ENCODE data around the gene PPP5C.
"Not testable (repeated sequence)": the region's sequence is repeated elsewhere in the genome, so short reads cannot be mapped to it uniquely, and the experiment has no call there.

Gene PPP5C

GRCh38 chr19:46367426-46367825, 20.5 kb downstream of the PPP5C start:
- DNase-seq = no peak

DNA sequence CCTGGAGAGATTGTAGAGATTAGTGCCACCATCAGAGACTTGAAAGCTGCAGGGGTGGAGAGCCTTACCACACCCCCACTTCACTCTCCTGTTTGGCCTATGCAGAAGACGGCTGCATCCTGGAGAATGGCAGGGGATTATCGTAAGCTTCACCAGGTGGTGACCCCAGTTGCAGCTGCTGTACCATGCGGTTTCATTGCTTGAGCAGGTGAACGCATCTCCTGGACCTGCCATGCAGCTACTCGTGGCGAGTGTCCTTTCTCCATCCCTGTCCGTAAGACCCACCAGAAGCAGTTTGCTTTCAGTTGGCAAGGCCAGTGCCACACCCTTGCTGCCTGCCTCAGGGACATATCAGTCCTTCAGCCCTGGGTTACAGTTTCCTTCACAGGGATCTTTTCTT, 21.2 kb downstream of the PPP5C start:
- no peak for DNase-seq

DNA sequence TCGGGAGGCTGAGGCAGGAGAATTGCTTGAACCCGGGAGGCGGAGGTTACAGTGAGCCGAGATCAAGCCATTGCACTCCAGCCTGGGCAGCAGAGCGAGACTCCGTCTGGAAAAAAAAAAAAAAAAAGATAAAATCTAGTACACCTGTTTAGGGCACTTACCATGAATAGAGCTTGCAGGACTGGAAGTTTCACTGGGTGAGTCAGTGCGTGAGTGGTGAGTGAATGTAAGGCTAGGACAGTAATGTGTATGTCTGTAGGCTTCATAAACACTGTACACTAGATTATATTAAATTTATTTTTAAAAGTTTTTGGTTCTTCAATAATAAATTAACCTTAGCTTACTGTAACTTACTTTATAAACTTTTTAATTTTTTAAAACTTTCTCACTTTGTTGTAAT, 22.9 kb downstream of the PPP5C start:
- DNase-seq = no peak

DNA sequence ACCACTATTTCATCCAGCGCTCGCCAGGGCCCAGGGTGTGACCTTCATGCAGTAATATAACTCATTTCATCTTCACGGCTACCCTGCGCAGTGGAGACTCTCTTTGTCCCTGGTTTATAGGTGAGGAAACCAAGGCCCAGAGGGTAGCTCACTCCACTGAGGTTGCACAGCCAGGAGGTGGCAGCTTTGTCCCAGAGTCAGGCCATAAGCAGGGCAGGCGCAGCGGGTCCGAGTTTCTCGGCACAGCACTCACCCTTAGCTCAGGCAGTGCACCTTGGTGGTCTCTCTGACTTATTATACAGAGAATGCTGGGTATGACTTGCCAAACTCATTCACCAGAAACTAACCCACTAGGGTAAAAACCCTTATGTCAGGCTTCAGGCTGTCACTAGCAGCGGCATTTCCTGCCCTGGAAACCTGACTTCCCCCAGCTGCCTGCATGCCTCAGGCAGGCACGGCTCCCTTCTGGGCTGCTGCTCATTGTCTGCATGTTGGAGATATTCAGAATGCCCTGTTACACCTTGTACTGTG, 24.5 kb downstream of the PPP5C start:
- no peak for DNase-seq

GRCh38 chr19:46372901-46373490, 26.1 kb downstream of the PPP5C start:
- no peak for DNase-seq

DNA sequence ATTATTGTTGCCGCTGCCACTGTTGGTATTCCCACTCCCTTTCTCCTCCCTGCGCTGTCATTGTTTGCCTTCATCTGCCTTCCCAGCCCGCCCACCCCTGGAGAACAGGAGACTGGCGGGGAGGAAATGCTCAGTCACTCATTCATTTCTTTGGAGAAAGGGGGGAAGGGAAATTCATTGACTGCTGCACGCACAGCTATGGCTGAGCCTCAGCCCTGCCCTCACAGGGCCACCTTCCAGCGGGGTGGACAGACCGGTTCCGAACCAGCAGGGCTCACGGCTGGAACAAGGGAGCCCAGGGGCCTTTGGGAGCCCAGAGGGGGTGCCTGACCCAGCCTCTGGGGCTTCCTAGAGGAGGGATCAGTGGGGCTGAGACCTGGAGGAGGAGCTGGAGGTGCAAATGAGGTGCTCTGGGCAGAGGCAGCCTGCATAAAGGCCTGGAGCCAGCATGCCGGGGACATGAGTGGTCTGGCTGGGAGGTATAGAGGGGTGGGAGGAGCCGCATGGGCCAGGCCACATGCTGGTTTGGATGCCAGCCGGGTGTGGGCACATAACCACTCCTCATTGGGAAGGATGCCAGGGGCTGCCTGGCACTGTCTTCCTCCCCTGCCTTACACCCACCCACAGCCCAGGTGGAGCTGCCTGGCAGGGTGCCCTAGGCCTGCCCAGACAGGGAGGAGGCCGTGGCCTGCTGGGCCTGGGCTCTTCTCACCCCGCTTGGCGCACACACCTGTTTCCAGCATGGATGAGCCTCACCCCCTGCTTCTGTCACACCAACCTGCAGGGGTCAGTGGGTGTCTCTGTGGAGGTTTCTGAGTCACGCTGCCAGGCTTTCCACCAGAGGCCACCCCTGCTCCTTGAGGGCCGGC, 26.8 kb downstream of the PPP5C start:
- DNase-seq = no peak

DNA sequence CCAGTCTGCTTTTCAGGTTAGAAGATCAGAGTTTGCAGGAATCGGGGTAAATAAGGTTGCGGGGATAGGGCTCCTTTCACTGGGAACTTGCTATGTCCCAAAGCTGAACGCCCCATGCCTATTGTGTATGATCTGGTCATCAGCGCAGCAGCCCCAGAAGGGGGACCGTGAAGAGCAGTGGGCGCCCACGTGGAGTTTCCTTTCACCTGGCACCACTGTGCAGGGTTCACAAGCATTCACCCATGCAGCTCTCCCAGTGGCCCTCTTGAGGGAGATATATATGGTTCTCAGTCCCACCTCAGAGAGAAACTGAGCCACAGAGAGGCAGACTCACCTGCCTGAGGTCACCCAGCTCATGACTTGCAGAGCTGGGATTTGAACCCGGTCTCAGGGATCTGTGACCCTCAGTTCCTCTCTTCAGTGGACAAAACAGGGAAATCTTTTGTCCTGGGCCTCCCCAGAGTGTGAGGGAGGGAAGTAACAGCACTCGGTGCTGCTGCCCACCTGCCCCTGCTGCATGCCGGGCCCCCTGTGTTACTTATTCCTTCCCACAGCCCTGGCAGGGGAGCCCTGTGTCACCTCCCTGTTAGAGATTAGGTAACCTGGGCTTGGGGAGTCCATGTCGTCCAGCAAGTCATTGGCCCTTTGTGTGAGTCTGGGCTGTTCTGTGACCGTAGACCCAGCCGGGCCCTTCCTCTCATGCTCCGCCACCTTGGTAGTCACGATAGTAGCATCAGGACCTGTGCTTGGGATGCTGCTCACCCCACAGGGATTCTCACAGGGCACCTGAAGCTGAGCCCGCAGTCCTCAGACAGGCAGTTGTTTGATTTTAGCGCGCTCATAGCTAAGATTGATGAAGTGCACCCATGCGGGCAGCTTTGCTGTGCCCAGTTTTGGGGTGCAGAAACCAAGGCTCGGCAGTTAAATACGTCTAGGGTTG, 27.9 kb downstream of the PPP5C start:
- DNase-seq = no peak

DNA sequence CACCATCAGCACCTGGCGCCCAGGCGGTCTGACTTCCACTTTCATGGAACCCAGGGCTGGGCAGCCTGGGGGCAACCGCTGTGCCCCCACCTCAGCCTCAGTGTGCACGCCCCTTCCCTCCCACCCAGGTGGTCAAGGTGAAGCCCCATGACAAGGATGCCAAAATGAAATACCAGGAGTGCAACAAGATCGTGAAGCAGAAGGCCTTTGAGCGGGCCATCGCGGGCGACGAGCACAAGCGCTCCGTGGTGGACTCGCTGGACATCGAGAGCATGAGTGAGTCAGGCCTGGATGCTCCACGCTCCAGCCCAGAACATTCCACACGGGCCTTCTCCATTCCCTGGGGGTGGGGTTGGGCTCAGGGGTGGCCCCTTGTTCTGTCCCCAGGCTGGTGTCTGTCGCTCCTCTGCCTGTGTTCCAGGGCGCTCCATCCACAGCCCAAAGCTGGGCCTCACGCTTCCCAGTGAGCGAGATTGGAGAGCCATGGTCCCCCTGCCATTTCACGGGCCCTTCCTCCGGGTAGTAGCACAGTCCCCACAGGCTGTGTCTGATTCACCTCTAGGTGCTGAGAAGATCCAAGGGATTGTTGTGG, 28.7 kb downstream of the PPP5C start:
- DNase-seq = not testable (repeated sequence)

DNA sequence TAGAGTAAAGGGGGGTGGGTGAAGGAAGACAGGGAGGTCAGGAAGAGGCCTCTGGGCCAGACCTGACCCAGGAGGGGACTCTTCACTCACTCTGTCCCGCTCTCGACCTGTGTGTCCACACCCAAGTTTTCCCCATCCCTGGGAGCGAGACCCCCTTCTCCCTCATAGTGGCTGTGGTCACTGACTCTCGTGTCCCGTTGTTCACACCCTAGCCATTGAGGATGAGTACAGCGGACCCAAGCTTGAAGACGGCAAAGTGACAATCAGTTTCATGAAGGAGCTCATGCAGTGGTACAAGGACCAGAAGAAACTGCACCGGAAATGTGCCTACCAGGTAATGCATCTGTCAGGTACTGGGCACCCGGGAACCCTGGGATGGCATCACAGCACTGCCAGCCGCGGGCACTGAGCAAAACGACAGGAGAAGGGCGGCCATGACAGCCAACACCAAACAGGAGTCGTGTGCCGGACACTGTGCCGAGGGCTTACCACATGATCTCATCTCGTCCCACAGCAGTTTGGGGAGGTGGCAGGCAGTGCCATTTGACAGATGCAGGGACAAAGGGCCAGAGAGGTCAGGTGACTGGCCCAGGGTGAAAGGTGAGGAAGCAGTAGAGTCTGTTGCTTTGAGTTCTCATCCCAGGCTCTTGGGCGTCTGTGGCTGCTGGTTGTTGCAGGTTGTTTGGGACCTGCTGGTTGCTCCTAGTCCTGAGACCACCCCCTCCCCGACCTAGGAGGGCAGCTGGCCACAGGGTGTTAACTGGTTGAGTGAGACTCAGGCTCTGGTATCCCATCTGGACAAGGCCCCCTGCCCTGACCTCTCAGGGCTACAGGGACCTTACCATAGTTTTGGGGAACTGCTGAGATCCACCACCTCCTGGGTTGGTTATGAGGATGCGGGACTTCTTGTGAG, 29.6 kb downstream of the PPP5C start:
- DNase-seq = no peak

DNA sequence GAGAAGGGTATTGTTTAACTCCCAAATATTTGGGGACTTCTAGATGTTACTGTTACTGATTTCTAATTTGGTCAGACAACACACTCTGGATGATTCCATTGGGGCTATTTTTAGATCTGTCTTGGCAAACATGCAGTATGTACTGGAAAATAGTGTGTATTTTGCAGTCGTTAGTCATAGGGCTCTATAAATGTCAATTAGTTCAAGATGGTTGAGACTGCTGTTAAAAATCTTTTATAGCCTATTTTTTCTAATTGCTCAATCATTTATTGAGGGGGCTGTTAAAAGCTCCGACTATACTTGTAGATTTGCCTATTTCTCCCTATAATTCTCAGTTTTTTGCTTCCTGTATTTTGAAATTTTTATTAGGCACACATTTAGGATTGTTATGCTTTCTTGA, 31.4 kb downstream of the PPP5C start:
- no peak for DNase-seq

- no peak for DNase-seq
Measured at GRCh38 chr19:46380690-46381089, 33.8 kb downstream of the PPP5C start.

GRCh38 chr19:46381346-46381745, 34.5 kb downstream of the PPP5C start:
- no peak for DNase-seq

DNA sequence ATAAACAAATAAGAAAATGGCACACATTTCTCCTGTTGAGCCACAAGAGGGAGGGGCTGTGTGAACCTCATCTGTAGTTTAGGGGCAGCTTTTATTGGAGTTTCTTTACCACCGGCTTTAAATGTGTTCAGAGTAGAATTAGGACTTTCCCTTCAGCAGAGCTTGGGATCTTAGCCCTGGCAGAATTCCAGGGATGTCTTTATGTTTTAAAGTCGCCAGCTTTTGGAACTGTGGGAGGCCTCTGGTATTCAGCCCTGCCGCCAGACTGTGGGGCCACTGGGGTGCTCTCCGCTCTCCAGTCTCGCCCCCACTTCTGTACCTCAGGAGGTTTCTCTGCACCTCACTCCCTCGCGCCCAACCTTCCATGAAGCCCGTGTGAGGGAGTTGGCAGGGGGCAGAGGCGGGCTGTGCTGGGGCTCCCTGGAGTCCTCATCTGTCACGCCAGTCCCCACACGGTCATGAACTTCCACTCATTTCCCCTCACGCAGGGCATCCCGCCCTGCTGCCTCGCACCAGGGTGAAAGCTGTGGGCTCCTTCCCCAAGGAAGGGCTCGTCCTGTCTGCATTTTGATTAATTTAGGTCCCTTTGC, 35.0 kb downstream of the PPP5C start:
- no peak for DNase-seq

DNA sequence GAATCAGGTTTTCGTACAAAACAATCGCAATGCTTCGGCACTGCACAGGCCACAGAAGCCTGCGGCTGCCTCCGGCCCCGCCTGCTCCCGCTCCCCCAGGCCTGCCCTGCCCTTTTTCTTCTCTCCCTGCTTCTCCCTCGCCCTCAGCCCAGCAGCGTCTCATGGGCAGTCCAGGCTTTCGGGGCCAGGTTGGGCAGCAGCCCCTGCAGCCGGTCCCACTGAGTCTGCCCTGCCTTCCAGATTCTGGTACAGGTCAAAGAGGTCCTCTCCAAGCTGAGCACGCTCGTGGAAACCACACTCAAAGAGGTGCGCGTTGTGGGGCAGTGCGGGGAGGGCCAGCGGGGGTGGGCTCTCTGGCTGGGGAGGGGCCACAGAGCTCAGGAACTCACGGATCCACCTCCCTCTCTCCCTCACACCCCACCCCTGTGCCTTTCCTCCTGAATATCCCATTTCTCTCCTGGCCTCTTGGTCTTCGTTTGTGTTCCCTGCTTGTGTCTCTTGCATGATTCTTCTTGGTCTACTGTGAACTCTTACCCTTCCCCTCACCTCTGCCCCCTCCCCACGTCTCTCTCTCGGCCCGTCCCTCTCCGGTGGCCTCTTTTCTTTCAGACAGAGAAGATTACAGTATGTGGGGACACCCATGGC, 36.4 kb downstream of the PPP5C start:
- no peak for DNase-seq

DNA sequence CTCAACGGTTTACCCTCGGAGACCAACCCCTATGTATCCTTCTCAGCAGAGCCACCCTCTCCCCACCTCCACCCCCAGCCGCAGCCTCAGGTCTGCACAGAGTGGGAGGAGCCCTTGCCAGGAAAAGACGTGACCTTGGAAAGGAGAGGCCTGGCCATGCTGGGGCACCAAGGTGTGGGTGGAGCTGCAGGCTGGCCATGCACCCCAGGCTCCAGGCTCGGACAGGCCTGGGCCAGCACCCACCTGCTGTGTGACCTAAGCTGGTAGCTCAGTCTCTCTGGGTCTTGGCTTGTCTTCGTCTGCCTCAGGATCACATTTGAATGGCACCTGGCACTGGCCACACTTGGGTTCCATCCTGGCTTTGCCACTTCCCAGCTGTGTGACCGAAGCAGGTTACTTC, 37.0 kb downstream of the PPP5C start:
- DNase-seq = no peak

GRCh38 chr19:46384396-46384795, 37.5 kb downstream of the PPP5C start:
- no peak for DNase-seq

DNA sequence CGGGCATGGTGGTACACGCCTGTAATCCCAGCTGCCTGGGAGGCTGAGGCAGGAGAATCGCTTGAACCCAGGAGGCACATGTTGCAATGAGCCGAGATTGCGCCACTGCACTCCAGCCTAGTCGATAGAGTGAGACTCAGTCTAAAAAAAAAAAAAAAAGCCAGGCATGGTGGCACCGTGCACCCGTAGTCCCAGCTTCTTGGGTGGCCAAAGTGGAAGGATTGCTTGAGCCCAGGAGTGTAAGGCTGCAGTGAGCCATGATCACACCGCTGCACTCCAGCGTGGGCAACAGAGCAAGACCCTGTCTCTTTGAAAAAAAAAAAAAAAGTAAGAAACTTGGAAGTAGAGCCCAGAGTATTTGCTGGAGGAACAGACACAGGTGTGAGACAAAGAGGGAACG, 38.7 kb downstream of the PPP5C start:
- no peak for DNase-seq

GRCh38 chr19:46386151-46386550, 39.3 kb downstream of the PPP5C start:
- no peak for DNase-seq

DNA sequence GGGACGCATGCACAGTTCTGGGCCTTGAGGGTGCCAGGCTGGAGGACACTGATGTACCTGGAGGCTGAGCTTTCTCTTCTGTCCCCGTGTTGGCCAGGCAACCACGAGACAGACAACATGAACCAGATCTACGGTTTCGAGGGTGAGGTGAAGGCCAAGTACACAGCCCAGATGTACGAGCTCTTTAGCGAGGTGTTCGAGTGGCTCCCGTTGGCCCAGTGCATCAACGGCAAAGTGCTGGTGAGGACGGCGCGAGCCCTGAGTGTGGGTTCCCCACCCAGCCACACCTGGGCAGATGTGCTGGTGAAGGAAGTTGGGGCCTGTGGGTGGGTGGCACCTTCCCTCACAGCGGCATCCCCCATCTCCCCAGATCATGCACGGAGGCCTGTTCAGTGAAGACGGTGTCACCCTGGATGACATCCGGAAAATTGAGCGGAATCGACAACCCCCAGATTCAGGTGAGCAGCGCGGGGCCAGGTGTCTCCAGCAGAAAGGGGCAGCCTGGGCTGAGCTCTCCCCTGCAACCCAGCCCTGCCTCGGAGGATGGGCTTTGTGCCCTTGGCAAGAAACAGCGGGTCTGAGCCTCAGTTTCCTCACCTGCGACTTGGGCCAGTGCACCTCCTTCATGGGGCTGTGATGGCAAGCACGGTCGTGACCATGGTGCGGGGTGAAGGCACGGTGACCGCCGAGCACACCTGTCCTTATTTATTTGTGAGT, 40.3 kb downstream of the PPP5C start:
- DNase-seq = no peak

- no peak for DNase-seq
Measured at GRCh38 chr19:46387713-46388130, 40.8 kb downstream of the PPP5C start.

Data from 8988T (cell line).